ENCODE results near the gene VAT1L.

VAT1L gene

DNA sequence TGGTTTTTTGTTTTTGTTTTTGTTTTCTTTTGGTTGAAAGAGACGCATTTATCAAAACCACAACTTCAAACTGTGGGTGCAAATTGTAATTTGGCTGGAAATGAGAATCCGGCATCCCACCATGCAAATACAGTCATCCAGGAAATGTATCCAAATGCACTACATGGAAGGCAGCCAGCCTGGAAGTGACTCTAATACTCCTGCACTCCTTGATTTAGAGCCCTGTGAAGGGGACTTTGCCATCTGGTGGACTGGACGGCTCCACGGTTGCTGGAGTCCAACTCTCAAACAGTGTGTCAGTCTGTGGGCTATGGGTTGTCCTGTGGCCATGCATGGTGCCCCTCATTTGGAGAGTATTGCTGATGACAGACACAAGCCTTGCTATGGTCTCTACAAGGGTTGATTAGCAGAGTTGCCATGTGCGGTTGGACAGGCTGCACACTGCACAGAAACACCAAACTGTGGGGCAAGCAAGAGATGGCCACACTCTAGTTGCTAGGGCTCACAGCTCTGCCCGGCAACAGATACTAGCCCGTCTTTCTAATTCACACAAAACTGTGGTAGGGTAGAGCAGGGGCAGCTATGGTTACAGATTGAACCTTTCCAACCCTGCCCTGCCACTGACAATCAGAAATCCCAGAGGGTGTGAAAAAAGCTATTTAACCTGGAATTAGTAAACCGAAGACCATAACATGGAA is 62.4 kb downstream of the VAT1L start:
- no peak overlapping the region for H2AFZ ChIP-seq (ENCODE audit: low read depth, low read length)
- H4K20me1 ChIP-seq (ENCODE audit: insufficient read depth, low read length) = no peaks in the 10 kb centered on the region
- DNase-seq (no peak), ATAC-seq (ENCODE audit: insufficient read depth, low read depth) (no peak)
- H3K79me2 ChIP-seq (ENCODE audit: insufficient read depth, low read length) = no peaks in the 10 kb centered on the region
- H3K4me2 ChIP-seq (ENCODE audit: insufficient read depth, low read length) = no peak overlapping the region
- H3K4me1 ChIP-seq (ENCODE audit: insufficient read depth, low read length) = no peaks in the 10 kb centered on the region
- TF ChIP-seq, protein P1, sequence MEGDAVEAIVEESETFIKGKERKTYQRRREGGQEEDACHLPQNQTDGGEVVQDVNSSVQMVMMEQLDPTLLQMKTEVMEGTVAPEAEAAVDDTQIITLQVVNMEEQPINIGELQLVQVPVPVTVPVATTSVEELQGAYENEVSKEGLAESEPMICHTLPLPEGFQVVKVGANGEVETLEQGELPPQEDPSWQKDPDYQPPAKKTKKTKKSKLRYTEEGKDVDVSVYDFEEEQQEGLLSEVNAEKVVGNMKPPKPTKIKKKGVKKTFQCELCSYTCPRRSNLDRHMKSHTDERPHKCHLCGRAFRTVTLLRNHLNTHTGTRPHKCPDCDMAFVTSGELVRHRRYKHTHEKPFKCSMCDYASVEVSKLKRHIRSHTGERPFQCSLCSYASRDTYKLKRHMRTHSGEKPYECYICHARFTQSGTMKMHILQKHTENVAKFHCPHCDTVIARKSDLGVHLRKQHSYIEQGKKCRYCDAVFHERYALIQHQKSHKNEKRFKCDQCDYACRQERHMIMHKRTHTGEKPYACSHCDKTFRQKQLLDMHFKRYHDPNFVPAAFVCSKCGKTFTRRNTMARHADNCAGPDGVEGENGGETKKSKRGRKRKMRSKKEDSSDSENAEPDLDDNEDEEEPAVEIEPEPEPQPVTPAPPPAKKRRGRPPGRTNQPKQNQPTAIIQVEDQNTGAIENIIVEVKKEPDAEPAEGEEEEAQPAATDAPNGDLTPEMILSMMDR (IDR thresholded peaks at IDR 0.05; ENCODE audit: borderline replicate concordance, extremely low read depth, low read length, poor library complexity, severe bottlenecking) = no peak
- TF ChIP-seq EZH2 (IDR thresholded peaks at IDR 0.05; ENCODE audit: borderline replicate concordance, low read depth, low read length, severe bottlenecking) = no peak
- no peaks in the 10 kb centered on the region for H3K9me3 ChIP-seq (ENCODE audit: insufficient read depth, low read length, severe bottlenecking)
- H3K4me3 ChIP-seq (ENCODE audit: low read depth in 1 of 2, low read length in 2 of 2) = no peak overlapping the region
- no peak overlapping the region for H3K27ac ChIP-seq (ENCODE audit: low read length)
- H3K9ac ChIP-seq (ENCODE audit: low read depth, low read length) = no peak overlapping the region
- no peaks in the 10 kb centered on the region for H3K36me3 ChIP-seq (ENCODE audit: insufficient read depth, low read length)
- H3K27me3 ChIP-seq (ENCODE audit: insufficient read depth, low read length, poor library complexity) = peaks cover 5% of the 10 kb centered on the region

- Histone ChIP-seq H2AFZ (ENCODE audit: low read depth, low read length) (no peak overlapping the region), H3K27me3 (ENCODE audit: insufficient read depth, low read length, poor library complexity) (peaks cover 6% of the 10 kb centered on the region), H3K36me3 (ENCODE audit: insufficient read depth, low read length) (no peaks in the 10 kb centered on the region), H3K79me2 (ENCODE audit: insufficient read depth, low read length) (no peaks in the 10 kb centered on the region), H3K4me1 (ENCODE audit: insufficient read depth, low read length) (no peaks in the 10 kb centered on the region), H4K20me1 (ENCODE audit: insufficient read depth, low read length) (no peaks in the 10 kb centered on the region), H3K27ac (ENCODE audit: low read length) (no peak overlapping the region), H3K4me2 (ENCODE audit: insufficient read depth, low read length) (no peak overlapping the region), H3K4me3 (ENCODE audit: low read depth in 1 of 2, low read length in 2 of 2) (no peak overlapping the region), H3K9me3 (ENCODE audit: insufficient read depth, low read length, severe bottlenecking) (no peaks in the 10 kb centered on the region), H3K9ac (ENCODE audit: low read depth, low read length) (no peak overlapping the region)
- TF ChIP-seq, protein P1 (IDR thresholded peaks at IDR 0.05; ENCODE audit: borderline replicate concordance, extremely low read depth, low read length, poor library complexity, severe bottlenecking) = no peak
- TF ChIP-seq EZH2 (IDR thresholded peaks at IDR 0.05; ENCODE audit: borderline replicate concordance, low read depth, low read length, severe bottlenecking) = no peak
- ATAC-seq (ENCODE audit: insufficient read depth, low read depth) (no peak), DNase-seq (no peak)
These were observed 64.8 kb downstream of the VAT1L start for GRCh38 chr16:77853161-77853560.

DNA sequence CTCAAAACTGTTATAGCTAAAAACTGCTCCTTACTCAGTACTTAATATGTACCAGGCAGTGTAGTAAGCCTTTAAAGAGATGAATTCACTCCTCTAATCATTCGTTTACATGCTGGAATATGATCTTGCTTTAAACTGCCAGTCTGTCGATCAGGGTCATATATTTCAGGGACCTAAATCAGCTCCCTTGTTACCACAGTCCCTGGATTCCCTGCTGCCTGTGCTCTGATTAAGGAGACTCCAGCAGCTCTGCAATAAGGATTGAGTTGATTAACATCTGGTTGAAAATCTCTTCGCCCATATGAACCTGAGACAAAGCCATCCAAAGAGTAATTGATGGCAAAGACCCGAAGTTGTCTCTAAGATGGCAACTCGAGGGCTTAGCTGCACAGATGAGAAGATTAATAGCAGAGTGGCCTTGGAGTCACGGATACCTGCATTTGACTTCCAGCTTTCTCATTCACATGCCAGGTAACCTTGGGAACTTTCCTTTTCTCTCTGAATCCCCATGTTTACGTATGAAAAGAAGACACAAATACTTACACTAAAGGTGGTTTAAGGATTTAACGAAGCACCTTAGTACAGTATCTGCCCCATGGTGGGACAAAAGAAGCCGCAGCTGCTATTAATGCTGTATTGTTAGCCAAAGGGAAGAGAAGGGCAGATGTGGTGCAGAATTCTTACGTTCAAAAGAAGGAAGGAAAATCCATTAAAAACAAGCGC is 68.2 kb downstream of the VAT1L start:
- Histone ChIP-seq H3K9me3 (ENCODE audit: insufficient read depth, low read length, severe bottlenecking) (no peaks in the 10 kb centered on the region), H3K27ac (ENCODE audit: low read length) (no peak overlapping the region), H3K27me3 (ENCODE audit: insufficient read depth, low read length, poor library complexity) (peaks cover 6% of the 10 kb centered on the region), H3K79me2 (ENCODE audit: insufficient read depth, low read length) (no peaks in the 10 kb centered on the region), H3K9ac (ENCODE audit: low read depth, low read length) (no peak overlapping the region), H3K4me2 (ENCODE audit: insufficient read depth, low read length) (no peak overlapping the region), H3K36me3 (ENCODE audit: insufficient read depth, low read length) (no peaks in the 10 kb centered on the region), H2AFZ (ENCODE audit: low read depth, low read length) (no peak overlapping the region), H3K4me3 (ENCODE audit: low read depth in 1 of 2, low read length in 2 of 2) (no peak overlapping the region), H4K20me1 (ENCODE audit: insufficient read depth, low read length) (0 out of 2 replicates have a peak, but pooled peaks cover 2% of the 10 kb centered on the region), H3K4me1 (ENCODE audit: insufficient read depth, low read length) (no peaks in the 10 kb centered on the region)
- DNase-seq = no peak
- ATAC-seq (ENCODE audit: insufficient read depth, low read depth) = no peak
- TF ChIP-seq, protein P1 (IDR thresholded peaks at IDR 0.05; ENCODE audit: borderline replicate concordance, extremely low read depth, low read length, poor library complexity, severe bottlenecking) = no peak
- no peak for TF ChIP-seq EZH2 (IDR thresholded peaks at IDR 0.05; ENCODE audit: borderline replicate concordance, low read depth, low read length, severe bottlenecking)
